Measurements from ENCODE around the gene PDILT.

Gene PDILT

DNA sequence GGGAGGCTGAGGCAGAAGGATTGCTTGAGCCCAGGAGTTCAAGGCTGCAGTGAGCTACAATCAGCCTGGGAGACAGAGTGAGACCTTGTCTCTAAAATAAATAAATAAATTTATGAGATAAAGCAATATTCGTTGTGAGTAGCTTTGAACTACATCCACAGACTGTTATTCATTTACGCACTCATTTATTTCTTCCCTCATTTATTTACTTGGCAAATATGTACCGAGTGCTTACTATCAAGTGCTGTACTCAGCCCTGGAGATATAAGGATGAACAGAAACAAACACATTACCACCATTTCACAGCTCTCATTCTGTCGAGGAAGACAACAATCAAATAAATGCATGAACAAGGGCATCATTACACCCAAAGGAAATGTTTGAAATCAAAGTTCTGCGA lies 27.4 kb downstream of the PDILT start:
- in situ Hi-C loops (cut with HindIII; ENCODE audit: low sequenced_read_pairs) = loop anchor here (25.0 kb wide), 1 partner anchor 465 kb away; no protein-coding TSS in a partner anchor

DNA sequence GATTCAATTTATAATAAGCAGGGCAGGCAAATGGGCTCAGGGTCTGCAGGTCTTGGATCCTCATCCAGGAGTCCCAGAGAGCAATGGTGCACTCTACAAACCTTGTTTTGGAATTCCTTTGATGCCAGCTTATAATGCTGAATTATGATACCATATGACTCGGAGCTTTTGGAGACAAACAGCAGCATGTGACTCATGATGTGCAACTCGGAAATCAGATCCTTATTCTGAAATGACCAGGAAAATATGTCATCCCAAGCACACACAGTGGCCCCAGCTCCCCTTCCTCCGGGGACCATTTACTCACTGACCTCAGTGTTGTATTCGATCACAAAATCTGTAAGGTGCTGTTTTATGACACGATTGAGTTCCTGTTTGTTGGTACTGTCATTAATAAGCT lies 31.8 kb downstream of the PDILT start:
- in situ Hi-C loops (cut with HindIII; ENCODE audit: low sequenced_read_pairs) = no loop called here

DNA sequence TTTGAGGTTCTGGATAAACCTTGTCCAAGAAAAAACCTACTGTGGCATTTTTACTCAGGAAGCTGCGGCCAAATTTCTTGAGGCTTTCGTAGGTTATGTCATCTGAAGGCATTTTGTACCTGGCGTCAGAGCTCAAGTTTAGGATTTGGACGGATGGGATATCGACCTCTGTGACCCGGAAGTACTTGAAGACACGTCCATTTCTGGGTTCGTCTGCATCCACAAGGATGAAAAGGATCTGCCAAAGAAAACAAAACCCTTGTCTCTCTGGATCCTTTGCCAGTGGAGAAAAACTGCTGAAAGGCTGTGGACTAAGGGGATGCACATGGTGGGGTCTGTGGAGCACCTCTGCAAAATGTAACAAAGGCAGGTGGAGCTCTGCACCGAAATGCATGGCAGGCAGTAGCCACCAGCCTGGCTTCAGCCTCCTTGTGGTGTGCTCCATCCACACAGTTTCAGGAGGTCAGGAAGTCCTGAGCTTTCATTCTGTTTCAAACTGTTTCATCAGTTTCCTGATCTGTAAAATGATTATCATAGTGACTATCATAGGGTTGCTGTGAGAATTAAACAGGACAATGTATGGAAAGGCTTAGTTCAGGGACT lies 35.0 kb downstream of the PDILT start:
- in situ Hi-C loops (cut with HindIII; ENCODE audit: low sequenced_read_pairs) = no loop called here

DNA sequence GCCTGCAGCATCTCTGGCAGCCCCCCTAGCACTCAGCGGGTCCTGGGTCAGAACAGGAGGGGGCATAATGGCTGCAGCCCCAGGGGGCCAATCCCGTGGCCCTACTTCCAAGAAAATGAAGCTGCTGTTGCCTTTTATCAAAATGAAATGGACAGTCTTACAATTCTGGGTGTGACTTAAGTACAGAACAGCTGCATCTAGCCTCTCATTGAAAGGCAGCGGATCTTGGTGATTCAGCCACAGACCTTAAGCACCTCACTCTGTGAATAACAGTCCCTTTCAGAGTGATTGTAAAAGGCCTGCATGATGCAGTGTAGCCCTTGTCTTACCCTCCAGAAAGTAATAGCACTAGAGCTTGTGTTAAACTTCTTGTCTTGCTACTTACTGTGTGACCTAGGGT lies 40.5 kb downstream of the PDILT start:
- in situ Hi-C loops (cut with HindIII; ENCODE audit: low sequenced_read_pairs) = no loop called here

DNA sequence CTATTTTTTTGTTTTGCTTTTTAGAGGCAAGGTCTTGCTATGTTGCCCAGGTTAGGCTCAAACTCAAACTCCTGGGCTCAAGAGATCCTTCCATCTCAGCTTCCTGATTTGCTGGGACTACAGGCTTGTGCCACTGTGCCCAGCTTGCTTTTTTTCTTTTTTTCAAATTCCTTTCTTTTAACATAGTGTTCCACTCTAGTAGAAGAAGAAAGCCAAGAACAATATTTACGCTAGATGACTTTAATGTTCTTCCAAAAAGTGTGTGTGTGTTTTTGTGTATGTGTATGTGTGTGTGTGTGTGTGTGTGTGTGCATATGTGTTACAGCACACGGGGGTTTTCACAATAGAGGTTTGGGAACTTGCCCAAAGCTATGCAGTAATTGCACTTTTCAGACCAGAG lies 41.3 kb downstream of the PDILT start:
- in situ Hi-C loops (cut with HindIII; ENCODE audit: low sequenced_read_pairs) = no loop called here

DNA sequence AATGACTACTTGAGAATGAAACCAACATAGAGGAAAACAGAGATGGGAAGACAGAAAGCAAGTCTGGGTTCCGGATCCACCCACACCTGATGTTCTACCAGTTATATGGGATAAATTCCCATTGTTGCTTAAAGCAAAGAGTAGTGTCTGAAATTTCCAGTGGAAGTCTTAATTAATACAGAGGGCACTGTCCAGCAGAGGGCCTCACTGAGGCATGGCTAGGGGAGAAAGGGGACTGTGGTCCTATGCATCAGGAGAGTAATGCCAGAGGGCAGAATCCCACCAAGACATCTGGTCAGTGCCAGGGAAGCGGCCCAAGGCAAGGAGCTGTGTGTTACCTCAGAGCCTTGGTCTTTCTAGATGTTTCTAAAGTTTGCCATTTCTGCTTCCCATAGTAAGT lies 44.5 kb downstream of the PDILT start:
- in situ Hi-C loops (cut with HindIII; ENCODE audit: low sequenced_read_pairs) = no loop called here

DNA sequence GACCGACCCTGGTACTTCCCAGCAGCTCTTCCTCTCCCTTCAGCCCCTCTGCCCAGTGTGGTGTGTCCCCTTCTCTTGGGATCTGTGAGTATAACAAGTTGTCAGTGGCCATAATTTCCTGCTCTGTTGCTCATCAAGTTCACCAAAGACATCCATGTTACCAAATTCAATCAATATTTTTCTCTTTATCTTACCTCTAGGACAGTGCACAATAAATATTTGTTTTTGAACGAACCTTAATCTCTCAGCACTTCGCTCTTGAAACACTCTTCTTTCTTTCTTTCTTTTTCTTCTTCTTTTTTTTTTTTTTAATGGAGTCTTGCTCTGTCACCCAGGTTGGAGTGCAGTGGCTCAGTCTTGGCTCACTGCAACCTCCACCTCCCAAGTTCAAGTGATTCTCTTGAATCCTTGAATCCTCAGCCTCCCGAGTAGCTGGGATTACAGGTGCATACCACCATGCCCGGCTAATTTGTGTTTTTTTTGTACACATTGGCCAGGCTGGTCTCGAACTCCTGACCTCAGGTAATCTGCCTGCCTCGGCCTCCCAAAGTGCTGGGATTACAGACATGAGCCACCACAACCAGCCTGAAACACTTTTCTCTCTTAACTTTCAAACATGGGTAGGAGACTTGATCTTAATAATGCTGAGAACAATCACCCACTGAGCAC lies 49.3 kb downstream of the PDILT start:
- in situ Hi-C loops (cut with HindIII; ENCODE audit: low sequenced_read_pairs) = no loop called here

DNA sequence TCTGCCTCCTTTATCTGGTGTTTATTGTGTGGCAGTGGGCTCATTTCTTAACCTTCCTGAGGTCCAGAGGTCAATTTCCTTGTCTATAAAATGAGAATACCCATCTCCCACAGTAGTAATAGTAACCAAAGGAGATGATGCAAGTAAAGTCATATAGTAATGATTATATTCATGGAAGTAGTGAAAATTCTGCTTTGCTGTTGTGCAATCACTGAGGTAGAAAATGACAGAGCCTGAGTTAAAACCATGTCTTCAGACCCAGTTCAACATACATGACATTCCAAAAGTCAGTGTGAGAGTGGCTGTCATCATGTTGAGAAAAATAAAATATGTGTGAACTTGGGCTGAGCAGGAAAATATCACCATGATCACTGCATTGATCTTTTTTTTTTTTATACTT lies 51.2 kb downstream of the PDILT start:
- in situ Hi-C loops (cut with HindIII; ENCODE audit: low sequenced_read_pairs) = no loop called here

DNA sequence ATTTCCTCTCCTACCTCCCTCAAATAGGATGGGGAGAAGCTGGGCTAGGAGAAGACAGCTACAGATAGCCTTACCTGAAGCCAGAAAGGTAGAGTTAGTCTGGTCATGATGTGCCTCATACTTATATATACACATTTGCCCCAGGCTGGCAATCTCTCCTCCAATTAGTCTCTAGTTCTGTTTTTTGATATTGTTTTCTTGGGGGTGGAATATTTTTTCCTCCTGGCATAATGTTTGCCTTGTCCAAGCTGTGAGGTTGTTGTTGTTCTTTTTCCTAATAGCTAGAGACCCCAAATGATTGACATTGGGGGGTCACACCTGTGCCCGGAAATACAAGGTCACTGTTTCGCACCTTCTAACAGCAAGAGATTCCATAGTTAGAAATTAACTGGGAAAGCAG lies 51.9 kb downstream of the PDILT start, which contains the start of gene UMOD:
UMOD (minus strand) TSS at position 101 of the 400 bp plus-strand sequence. CDS start 1,978 bp downstream, outside the sequence.
- in situ Hi-C loops (cut with HindIII; ENCODE audit: low sequenced_read_pairs) = no loop called here

DNA sequence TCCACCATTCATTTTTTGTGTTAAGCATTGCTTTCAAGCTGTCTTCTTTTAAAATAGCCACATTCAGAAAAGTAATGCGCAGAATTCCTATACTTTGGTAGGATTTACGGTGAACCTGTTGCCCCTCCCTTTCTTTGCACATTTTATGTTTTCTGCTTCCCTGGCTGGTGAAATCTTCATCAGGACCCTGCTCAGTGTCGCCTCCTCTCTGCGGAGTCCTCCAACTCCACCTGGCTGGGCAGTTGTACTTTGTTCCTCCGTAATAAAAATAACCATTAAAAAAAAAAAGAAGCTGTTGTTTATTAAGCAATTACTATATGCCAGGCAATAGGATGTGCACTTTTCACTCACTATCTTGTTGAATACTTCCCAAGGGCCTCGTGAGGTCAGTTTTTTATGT lies 54.9 kb downstream of the PDILT start:
- in situ Hi-C loops (cut with HindIII; ENCODE audit: low sequenced_read_pairs) = no loop called here

DNA sequence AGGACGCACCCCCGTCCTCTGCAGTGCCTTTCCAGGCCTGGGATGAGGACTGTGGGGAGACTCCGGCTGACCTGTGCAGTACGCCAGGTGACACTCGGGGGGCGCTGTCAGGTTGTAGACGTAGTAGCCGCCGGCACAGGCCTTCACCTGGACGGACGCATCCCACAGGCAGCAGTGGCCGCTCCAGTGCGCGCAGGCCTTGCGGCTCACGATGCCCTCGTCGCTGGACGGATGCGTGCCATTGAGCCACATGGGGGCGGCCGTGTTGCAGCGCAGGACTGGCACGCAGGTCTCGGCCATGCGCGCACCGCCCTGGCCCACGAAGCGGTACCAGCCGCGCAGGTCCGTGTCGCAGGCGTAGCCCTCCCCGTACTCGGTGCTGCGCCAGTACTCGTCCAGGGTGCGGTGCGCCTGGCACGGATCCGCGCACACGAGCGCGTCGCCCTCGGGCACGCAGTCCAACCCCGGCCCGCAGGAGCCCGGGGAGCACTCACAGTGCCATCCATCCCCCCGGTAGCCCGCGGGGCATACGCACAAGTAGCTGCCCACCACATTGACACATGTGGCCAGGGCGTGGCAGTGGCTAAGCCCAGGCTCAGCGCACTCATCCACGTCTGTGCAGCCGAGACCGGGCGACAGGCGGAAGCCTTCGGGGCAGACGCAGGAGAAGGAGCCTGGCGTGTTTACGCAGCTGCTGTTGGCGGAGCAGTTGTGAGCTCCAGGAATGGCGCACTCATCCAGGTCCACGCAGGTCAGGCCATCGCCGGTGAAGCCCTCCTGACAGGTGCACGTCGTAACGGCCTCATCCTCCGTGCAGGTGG lies 56.0 kb downstream of the PDILT start:
- in situ Hi-C loops (cut with HindIII; ENCODE audit: low sequenced_read_pairs) = no loop called here

DNA sequence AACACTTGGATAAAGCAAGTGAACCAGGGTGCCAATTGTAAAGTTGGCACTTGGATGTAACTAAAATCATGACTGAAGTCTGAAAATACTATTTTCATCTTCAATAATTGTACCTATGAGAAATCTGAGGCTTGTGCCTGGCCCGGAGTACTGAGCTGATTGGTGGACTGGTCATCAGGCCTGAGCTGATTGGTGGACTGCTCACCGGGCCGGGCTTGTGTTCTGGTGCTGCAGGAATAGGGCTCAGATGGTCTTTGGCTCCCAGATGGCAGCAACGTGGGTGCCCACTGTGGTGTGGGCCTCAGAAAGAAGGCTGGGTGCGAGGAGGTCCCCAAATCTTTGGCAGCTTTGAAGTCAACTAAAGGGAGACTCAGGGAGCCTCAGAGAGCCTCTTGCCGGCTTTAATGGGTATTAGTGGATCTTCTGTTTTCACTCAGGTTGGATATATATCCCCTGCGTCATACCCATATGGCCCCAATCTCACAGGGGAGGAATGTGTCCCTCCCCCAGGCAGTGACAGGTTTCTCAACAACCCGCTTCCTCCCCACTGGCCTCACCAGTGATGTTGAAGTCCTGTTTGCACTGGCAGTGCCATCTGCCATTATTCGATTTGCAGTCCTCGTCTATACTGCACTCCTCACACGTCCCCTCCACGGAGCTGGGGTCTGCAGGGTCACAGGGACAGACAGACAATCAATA lies 56.7 kb downstream of the PDILT start:
- in situ Hi-C loops (cut with HindIII; ENCODE audit: low sequenced_read_pairs) = no loop called here

DNA sequence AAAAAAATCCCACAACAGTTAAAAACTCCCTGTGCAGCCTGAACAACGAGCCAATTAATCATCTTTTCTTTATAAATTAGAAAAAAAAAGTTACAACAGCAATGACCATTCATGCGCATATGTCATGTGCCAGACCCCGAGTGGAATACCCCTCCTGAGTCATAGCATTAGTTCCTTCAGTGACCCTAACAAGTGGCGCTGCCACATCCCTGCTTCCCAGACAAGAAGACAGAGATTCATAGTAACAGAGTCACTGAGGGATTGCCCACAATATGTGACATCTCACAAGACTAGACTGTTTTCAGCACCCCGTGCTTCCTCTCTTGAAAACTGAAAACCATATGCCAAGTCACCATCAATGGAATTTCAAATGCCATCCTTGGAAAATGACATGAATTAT lies 59.9 kb downstream of the PDILT start:
- in situ Hi-C loops (cut with HindIII; ENCODE audit: low sequenced_read_pairs) = no loop called here

DNA sequence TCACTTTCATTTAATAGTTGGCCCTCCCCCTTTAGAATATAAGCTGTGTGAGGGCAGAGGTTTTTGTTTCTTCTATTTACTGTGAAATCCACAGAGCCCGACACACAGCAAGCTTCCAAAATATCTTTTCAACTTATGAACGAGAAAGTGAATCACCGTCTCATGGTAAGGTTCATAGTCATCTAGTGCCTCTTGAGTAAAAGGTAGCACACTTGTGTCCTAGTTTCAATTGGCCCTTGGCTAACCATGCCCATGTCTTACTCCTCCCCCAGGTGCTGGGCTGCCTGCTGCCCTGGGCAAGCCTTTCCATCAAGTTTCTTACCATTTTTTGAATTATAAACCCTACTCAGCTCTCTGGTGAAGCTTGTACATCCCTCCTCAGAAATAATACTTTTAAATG lies 64.8 kb downstream of the PDILT start:
- in situ Hi-C loops (cut with HindIII; ENCODE audit: low sequenced_read_pairs) = no loop called here

DNA sequence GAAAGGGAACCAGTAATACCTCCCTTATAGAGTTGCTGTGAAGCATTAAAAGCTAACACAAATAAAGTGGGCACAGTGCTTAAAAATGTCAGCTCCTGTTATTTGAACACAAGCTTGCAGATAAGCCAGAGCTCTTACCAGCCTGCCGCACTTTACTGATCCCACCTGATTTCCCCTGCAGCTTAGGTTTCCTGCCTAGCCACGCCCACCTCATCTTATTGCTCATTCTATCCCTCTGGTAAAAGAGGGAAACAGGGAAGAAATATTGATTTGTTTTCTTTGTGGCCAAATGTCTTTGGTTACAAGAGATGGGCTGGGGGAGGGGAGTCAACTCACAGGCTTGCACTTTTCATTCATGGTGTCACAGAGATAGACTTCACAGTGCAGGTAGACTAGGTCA lies 67.6 kb downstream of the PDILT start:
- in situ Hi-C loops (cut with HindIII; ENCODE audit: low sequenced_read_pairs) = no loop called here

DNA sequence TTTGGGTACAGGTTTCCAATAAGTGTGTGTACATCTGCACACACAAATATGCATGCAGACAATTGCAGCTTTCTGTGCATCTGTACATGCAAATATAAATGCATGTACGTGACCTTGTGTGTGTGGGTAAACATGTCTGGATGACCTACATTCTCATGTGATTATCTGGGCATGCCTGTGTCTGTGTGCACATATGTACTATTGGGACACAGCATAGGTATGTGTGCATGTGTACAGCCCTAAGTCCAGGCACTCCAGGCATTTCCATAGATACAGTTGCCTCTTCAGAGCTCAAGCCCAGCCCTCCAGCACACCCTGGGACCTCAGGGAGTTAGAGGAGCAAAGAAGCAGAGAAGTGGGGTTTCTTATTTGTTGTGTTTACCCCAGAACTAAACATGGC lies 70.1 kb downstream of the PDILT start:
- in situ Hi-C loops (cut with HindIII; ENCODE audit: low sequenced_read_pairs) = no loop called here

DNA sequence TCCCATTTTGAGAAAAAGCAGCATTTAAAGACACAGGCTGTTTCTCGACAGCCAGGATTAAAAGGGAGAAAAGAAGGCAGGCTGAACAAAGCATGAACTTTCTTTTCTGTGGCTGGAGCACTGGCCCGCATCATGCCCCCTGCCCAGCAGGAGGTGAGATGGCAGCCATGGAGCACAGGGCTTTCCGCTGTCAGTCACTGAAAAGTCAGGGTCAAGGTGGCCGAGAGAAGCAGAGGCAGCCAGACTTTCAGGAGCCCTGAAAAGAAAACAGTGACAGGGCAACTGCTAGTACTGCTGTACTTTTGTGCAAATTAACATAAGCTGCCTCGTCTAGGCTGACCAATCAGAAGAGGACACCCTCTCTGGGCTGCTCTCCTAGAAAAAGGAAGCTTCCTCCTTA lies 71.4 kb downstream of the PDILT start:
- in situ Hi-C loops (cut with HindIII; ENCODE audit: low sequenced_read_pairs) = no loop called here

DNA sequence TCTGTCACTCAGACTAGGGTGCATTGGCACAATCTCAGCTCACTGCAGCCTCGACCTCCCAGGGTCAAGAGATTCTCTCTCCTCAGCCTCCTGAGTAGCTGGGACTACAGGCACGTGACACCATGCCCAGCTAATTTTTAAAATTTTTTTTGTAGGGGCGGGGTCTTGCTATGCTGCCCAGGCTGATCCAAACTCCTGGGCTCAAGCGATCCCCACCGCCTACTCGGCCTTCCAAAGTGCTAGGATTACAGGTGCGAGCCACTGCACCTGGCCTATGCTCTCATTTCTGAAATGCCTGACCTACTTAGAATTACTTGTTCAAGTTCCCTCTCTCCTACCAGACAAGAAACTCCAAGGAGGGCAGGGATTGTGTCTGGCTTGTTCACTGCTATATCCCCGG lies 72.1 kb downstream of the PDILT start:
- in situ Hi-C loops (cut with HindIII; ENCODE audit: low sequenced_read_pairs) = no loop called here

DNA sequence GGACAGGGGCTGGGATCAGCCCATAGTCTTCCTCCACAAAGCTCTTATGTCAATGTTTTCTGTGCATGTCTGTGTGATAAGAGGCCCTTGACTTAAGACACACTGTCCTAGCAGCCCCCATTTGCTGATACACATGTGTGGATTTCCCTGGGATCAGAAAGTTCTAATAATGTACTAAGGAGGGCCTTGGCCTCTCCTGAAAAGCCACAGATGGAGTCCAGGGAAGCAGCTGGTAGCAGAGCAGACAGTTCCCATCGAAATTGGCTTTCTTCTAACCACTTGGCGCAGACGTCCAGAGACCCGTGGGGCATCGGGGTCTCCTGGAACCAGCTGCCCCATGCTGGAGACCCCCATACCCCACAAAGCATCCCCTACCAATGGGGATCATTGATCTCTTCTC lies 72.9 kb downstream of the PDILT start:
- in situ Hi-C loops (cut with HindIII; ENCODE audit: low sequenced_read_pairs) = no loop called here

DNA sequence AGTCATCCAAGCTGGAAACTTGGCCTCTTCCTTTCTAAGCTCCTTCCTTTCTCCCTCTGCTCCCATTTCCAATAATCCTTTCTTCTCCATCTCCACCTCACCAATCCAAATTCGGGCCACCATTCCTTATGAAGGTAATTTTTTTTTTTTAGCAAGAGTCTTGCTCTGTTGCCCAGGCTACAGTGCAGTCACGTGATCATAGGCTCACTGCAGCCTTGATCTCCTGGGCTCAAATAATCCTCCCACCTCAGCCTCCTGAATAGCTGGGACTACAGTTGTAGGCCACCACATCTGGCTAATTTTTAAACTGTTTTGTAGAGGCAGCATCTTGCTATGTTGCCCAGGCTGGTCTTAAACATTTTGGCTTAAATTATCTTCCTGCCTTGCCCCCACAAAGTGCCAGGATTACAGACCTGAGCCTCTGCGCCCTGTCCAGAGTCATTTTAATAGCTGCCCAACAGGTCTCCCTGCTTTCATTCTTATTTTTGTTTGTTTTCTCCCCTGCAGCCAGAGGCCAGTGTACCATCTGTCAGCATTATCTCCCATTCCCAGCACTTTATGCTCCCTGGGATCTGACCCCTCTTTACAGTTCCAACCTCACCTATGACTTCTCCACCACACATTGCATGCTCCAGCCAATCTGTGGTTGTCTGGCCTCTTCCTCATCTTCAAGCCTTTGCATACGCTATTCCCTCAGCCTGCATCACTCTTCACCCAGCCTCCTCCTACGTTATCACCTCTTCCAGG lies 75.0 kb downstream of the PDILT start:
- in situ Hi-C loops (cut with HindIII; ENCODE audit: low sequenced_read_pairs) = no loop called here
